NCI-H2227 (cell line): ENCODE results near the gene COL6A6.

Source experiments
- DNase-seq: peaks from one replicate; lab custom pipeline; 2025; ENCODE audit not compliant: unreplicated experiment; lab: John Stamatoyannopoulos, UW

Gene COL6A6, protein sequence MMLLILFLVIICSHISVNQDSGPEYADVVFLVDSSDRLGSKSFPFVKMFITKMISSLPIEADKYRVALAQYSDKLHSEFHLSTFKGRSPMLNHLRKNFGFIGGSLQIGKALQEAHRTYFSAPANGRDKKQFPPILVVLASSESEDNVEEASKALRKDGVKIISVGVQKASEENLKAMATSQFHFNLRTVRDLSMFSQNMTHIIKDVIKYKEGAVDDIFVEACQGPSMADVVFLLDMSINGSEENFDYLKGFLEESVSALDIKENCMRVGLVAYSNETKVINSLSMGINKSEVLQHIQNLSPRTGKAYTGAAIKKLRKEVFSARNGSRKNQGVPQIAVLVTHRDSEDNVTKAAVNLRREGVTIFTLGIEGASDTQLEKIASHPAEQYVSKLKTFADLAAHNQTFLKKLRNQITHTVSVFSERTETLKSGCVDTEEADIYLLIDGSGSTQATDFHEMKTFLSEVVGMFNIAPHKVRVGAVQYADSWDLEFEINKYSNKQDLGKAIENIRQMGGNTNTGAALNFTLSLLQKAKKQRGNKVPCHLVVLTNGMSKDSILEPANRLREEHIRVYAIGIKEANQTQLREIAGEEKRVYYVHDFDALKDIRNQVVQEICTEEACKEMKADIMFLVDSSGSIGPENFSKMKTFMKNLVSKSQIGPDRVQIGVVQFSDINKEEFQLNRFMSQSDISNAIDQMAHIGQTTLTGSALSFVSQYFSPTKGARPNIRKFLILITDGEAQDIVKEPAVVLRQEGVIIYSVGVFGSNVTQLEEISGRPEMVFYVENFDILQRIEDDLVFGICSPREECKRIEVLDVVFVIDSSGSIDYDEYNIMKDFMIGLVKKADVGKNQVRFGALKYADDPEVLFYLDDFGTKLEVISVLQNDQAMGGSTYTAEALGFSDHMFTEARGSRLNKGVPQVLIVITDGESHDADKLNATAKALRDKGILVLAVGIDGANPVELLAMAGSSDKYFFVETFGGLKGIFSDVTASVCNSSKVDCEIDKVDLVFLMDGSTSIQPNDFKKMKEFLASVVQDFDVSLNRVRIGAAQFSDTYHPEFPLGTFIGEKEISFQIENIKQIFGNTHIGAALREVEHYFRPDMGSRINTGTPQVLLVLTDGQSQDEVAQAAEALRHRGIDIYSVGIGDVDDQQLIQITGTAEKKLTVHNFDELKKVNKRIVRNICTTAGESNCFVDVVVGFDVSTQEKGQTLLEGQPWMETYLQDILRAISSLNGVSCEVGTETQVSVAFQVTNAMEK (N-terminal part only)

GRCh38 chr3:130516645-130517512 is at the start of gene COL6A6:
COL6A6 (plus strand) TSS chr3:130517177; CDS start chr3:130560365, 43,188 bp downstream.
- no peak for DNase-seq

GRCh38 chr3:130468311-130468710 is 48.7 kb upstream of the COL6A6 start:
- DNase-seq: no peak

- DNase-seq: no peak
Observed at GRCh38 chr3:130470126-130470525, 46.9 kb upstream of the COL6A6 start.

GRCh38 chr3:130473416-130473815 is 43.6 kb upstream of the COL6A6 start:
- no peak for DNase-seq

DNA sequence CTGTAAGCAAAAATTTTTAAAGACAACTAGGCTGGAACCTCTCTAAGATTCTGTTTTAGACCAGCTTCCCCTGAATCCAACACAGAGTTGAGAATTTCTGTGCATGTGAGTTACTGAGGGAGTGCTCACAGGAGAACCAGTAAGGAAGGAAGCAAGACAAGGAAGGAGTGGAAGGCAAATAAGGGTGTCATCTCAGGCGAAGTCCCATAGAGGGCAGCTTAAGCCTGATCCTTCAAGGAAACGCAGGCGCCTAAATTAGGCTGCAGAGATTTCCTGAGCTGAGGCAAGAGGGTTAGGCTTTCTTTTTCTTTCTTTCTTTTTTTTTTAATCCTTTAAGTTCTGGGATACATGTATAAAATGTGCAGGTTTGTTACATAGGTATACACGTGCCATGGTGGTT is 36.2 kb upstream of the COL6A6 start:
- DNase-seq: peak; percentile 7

- no peak for DNase-seq
Observed at GRCh38 chr3:130488288-130488687, 28.7 kb upstream of the COL6A6 start.

DNA sequence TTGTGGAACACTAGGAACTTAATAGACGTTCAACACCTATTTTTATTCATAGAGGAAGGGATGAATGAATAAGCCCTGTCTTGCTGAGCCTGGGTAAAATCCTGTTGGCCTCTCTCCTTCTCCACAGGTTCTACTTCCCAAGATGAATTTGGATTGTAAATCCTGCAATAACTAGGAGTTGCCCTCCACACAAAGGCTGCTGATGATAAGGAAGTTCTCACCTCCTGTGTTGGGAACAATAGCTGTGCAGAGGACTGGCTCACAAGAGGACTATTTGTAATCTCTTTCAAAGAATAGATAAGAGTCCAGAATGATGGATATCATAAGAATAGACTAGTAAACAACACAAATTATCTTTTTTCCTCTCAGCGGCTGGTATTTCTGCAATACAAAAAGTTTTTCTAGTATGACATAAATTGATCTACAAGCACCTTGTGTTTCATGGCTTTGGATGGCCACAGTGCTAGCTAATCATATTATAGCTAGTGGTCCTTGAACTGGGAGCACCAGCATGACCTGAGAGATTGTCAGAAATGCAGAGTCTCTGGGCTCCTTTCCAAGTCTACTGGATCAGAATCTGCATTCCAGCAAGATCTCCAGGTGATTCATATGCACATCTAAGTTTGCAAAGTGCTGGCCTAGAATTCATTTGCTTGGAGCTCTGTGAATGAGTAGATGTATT is 28.1 kb upstream of the COL6A6 start:
- no peak for DNase-seq

DNA sequence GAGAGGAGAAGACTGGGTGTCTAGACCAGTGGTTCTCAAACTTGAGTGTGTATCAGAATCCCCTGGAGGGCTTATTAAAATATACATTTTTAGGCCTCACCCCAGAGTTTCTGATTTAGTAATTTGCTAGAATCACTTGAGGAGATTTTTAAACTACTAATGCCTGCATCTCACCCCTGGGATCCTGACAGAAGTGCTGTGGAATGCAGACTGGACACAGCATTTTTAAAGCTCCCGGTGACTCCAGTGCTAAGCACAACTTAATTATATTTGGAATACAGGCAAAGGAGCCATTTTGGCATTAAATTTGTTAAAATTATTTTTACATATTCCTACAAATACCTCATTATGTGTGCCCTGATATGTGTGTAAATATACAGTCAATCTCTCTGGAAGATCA is 26.7 kb upstream of the COL6A6 start:
- no peak for DNase-seq

DNA sequence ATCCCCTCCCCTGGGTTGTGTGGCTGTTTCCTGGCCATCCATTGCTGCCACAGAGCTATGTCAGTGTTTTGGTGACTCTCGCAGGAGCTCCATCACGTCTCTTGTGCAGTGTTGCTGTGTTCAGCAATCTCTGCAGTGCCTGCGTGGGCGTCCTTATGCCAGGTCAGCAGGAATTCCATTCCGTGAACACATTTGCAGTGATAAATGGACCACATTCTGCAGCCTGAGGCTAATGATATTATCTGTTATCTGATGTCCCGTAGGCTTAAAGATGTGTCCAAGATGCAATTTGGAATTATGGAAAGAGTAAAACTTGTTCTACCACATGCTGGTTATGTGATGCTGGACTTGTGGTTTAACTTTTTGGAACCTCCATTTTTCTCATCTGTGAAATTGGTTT is 25.5 kb upstream of the COL6A6 start:
- no peak for DNase-seq

DNA sequence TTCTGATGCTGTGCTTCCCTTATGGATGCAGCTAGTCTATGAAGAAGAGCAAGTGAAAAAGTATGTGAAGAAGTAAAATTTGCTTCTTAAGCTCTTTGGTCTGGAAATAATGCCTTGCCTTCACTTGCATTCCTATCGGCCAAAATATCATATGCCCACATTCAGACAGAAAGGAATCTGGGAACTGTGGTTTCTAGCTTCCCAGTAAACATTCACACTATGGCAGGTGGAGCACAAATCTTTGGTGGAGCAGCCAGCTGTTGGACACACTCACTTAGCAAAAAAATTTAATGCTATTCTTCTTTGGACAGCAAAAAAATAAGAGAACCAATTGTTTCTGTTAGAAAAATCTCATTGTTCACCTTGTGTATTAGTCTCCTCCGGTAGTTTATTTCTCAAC is 12.3 kb upstream of the COL6A6 start:
- no peak for DNase-seq

- DNase-seq: no peak
Observed at GRCh38 chr3:130506031-130506430, 10.9 kb upstream of the COL6A6 start.

- no peak for DNase-seq
Observed at GRCh38 chr3:130507746-130508145, 9.2 kb upstream of the COL6A6 start.

DNA sequence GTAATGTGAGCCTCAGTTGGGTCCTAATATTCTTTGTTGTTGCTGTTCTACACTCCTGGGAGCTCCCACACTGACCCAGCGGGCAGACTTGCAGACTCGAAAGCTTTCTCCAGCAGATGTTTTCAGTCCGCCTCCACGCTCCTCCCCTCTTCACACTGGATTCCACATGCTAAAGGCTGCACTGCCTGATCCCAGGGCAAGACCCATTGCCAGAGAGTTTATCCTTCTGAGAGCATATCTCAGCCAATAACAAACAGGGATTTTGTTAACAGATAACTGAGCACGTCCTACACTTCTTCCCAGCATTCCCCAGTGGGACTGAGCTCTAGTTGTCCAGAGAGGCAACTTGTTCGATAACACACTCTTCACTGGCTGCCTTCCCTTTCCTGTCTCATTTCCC is 8.0 kb upstream of the COL6A6 start:
- DNase-seq: no peak

DNA sequence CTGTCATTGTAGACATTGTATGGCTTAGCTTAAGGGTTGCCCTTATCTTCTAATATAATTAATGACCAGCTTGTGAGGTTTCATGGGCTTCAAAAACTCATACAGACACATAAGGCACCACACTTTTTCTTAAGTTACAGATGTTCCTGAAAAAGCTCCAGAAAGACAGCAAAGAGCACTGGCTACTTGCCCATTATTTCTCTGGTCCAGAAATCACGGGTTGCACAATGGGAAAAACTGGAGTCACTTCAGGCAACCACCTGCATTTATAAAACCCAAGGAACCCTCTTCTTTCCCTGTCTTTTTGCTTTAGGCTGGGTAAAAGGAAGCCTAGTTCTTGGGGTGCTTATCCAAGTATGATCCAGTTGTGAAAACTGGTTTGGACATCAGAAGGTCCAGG is 2.3 kb upstream of the COL6A6 start:
- DNase-seq: no peak

- DNase-seq: no peak
Observed at GRCh38 chr3:130515755-130516154, 1.2 kb upstream of the COL6A6 start.

DNA sequence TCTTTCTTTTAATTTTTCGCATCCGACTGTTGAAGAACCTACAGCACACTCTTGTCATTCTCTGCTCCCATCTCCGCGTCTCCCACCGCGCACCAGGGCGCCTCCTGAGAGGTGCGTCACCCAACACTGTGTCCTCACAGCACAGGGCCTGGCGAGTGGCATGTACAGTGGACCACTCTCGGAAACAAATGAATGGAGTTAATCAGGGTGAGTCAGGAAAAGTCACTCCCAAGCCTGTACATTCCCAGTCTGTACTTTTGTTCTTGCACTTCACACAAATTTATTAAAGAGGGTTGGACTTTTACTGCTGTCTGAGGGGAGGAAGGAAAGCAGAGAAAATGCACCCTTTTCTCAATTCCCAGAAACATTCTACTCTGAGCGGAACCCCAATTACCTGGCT is 625 bp downstream of the COL6A6 start:
- DNase-seq: no peak

- no peak for DNase-seq
Observed at GRCh38 chr3:130519754-130520153, 2.8 kb downstream of the COL6A6 start.

- DNase-seq: no peak
Observed at GRCh38 chr3:130522399-130522798, 5.4 kb downstream of the COL6A6 start.

- DNase-seq: no peak
Observed at GRCh38 chr3:130527426-130527825, 10.4 kb downstream of the COL6A6 start.

DNA sequence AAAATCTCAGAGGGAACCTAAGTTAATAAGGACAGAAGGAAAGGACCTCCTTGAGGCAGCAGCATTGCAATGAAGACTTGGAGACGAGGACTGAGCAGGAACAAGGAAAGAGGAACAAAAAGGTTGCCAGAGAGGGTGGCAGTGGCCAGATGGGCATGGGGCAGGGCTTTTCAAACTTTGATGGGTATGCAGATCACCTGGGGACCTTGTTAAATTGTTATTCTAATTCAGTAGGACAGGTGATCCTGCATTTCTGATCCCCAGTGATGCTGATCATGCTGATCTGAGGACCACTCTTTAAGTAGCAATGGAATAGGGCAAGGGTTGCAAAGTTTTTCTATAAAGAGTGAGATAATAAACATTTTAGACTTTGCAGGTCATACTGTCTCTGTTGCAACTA is 11.1 kb downstream of the COL6A6 start:
- no peak for DNase-seq
